Globus pallidus (tissue), 1 donor: Measurements from ENCODE around the gene IL34.
A peak's percentile ranks its signal among the peaks of the same experiment; 100 is the strongest.

Experiments used
- DNase-seq: peaks from one replicate; pipeline ENCODE4 v3.0.0-alpha.2; 2015; ENCODE audit warnings: low spot score

The IL34 gene

GRCh38 chr16:70689035-70689969 is 42.9 kb downstream of the IL34 start:
- DNase-seq = no peak

- DNase-seq = no peak
These were observed 43.9 kb downstream of the IL34 start for GRCh38 chr16:70689970-70690891.

DNA sequence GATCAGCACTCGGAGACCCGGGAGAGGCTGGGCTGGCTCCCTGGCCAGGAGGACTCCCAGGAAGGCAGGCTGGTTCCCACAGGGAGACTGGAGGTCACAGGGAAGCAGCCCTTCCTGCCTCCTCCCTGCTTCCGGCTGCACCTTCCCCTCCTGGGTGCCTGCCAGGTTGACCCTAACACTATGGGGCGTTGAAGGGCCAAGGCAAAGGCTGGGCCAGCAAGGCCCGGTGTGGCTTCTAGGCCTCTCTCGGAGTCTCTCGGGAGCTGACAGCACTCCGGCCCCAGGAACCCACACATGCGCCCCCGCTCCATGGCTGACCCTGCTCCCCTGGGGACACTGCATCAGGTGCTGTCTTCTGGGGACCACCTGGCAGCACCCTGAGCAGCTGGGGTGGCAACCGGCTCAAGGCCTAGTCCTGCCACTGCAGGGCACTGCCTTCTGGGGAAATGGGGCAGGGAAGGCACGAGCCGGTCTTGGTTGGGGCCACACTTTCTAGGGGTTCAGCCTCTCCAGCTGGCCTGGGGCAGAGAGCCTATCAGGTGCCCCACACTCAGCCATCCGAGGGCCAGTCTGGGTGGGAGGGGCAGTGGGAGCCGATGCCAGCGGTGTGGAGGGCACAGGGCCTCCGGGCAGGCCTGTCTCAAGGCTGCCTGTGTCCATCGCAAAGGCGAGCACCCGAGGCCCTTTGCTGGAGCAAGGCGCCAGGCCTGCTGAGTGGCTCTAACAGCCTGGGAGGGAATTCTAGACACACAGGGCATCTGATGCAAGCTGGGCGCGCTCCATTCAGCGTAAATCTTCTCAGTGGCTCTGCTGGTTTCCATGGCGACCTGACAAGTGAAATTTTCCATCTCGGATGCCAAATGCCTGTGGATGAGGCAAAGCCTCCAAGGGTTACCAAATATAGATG is 45.1 kb downstream of the IL34 start:
- peak; percentile 82 for DNase-seq

DNA sequence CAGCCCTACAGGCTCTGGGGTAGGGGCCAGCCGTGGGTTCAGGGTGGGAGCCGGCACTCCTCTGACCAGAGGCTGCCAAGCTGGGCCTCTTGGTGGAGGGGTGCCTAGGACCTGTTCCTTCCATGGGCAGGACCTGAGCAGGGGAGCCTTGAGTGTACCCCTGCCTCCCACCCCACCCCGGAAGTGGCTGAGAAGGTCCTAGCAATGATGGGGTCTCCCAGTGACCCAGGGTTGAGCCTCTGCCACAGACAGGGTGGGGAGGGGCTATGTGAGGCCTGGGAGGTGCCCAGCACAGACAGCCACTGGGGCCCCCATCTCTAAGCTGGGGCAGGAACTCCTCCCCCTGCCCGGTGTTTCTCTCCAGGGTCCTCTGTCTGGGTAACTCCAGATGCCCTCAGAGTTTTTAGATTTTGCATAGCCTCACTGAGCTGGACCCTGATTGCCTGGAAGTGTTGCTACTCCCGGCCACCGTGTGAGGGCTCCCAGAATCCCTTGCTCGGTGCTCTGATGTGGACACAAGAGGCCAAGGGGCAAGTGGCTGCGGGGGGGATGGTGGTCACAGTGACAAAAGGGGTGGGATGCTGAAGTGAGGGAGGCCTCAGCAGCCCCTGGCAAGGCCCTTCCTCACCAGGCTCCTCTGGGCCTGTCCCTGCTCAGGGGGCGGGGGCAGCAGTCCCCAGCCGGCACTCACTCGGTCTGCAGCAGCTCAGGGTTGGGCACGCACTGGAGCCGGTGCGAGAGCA is 45.9 kb downstream of the IL34 start:
- DNase-seq = no peak

GRCh38 chr16:70692873-70693671 is 46.7 kb downstream of the IL34 start:
- DNase-seq = no peak

DNA sequence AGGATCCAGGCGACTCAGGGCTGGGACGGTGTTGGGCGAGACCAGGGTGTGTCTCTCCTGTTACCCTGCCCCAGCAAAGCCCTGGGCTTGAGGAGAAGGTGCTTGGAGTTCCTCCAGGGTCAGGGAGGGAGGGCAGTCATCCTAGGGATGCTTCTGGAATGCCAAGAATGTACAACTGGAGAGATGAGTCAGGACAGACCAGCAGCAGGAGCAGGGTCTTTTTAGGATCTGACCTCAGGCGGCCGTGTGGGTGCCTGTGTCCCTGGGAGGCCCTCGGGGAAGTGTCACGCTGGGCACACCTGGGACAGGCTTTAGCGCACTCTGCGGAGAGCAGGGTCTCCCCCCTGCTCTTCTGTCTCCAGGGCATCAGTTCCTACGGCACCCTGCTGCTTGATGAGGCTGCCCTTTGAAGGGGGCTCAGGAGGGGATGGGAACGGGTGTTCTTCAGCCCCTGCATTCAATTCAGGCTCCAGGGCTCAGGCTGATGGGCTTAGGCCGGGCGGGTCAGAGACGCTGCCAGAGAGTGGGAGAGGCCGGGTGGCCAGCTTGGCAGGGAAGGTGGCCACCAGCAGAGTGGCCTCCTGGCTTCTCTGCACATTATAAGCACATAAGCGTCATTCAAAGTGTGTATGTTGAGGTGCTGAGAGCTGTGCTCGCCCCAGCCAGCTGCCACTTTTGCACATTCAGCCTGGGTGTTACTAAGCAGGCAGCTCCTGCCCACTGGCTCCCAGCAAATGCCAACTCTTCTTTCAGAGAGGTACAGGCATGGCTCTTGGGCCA is 47.9 kb downstream of the IL34 start:
- DNase-seq = no peak

GRCh38 chr16:70694868-70695218 is 48.5 kb downstream of the IL34 start:
- no peak for DNase-seq

DNA sequence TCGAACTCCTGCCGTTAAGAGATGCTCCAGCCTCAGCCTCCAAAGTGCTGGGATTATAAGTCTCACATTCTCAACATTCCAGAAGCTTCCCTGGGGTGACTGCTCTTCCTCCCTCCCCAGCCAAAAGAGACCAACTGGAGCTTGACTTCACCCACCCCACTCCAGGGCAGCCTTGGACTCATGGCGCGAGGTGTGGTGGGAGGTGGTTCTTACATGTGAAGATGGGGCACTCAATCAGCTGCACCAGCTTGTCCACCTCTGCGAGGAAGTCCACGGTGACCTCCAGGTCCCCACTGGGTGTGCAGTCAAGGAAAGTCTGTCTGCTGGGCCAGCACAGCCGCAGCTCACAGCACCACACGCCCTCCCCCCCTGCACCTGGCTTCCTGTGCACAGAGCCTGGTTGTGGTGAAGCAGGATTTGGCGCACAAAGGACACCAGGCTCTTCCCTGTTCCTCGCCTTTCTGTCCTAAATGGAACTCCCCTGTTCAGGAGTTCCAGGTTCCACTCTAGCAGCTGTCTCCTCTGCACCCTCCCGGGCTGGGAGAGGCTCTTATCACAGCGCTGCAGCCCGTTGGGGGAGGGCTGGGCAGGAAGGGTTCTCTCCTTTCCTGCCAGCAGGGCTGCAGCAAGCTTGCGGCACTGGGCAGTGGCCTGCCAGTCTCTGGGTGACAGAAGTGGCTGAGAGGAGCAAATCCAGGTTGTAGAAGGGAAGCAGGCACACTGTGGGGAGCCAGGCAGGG is 49.1 kb downstream of the IL34 start:
- DNase-seq = no peak

- DNase-seq = no peak
These were observed 50.0 kb downstream of the IL34 start for GRCh38 chr16:70696355-70696754.

DNA sequence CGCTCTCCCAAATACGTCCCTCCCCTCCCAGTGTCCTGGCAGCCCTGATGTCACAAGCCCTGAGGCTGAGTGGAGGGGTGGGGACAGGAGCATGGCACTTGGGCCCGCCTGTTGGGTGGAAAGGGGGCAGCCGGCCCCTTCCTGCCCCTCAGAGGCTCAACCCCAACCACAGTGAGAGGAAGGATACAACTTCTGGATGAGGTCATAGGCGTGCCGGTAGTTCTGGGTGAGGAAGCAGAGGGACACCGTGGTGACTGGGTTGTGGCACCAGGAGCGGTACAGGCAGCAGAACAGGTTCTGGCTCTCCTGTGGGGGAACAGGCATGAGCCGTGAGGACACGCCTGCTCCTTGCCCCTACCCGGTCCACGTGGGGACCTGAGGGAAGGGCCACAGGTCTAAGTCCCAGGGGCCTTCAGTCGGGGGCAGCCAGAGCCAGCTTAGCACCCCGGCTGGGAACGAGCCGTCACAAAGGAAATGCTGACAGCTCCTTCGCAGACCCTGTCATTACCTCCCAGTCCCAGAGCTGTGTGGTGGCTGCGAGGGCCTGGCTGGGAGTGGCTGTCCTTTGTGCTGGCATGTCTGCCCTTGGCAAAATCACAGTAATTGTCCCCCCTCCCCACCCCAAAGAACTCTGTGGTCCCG is 50.7 kb downstream of the IL34 start:
- DNase-seq = no peak

DNA sequence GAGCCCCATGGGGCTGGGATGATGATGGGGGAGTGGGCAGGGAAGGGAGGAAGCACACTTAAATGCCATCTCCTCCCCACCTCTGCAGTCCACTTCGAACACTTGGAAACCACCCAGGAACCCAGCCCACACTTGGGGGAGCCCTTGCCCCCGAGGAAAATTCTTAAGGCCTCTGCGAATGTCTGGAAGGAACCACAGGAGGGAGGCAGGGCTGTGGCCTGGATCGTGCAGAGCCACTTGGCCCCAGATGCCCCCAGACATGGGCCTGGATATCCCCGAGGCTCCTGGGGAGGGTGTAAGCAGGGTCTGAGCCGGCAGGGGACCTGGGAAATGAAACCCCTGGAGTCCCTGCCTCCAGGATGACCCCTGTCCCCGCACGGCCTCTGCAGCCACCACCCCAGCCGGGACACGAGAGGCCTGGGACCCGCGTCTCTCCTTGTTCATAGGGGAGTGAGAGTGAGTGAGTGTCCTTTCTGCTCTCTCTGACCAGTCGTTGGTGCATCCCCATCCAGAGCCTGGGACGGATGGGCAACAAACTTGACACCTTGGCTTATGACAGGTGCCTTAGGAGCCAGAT is 51.3 kb downstream of the IL34 start:
- no peak for DNase-seq

GRCh38 chr16:70698901-70699300 is 52.5 kb downstream of the IL34 start:
- DNase-seq = no peak

- no peak for DNase-seq
These were observed 53.3 kb downstream of the IL34 start for GRCh38 chr16:70699696-70700095.

GRCh38 chr16:70700101-70701020 is 54.0 kb downstream of the IL34 start:
- DNase-seq = peak; percentile 89

DNA sequence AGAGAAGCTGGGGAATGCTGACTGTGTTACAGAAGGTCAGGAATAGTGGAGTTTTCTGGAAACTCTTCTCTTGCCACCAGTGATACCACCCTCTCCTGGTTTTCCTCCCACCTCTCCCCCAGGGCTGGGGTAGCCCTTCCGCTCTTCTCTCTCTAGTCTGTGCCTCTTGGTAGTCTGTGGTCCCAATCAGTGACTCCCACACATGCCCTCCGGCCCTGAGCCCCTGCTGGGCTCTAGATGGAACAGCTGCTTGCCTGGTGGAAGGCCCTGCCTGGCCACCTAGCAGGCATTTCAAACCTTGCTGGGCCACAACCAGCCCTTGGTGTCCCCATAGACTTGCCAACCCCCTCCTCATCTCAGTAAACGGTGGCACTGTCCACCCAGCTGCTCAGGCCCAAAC is 54.7 kb downstream of the IL34 start:
- no peak for DNase-seq

- no peak for DNase-seq
These were observed 55.2 kb downstream of the IL34 start for GRCh38 chr16:70701596-70701995.

- no peak for DNase-seq
These were observed 55.6 kb downstream of the IL34 start for GRCh38 chr16:70701998-70702397.
